A549 (cell line): ENCODE results near the gene KAT6B. TPM values are rescaled to one million over a fixed set of nuclear protein-coding genes. Genes with fewer than 3 reads are reported as not detected.

Source experiments
- ATAC-seq, 2 experiments: fragments of 200-7000 bp in 1 of 2; fragments of >200 bp in 1 of 2; cut with Nextera tagmentation in 1 of 2; cut with Tn5 transposase in 1 of 2; 3 replicates each; pipeline versions ENCODE4 v1.8.0 to v1.9.1; 2018 to 2020; ENCODE audit warnings: mild to moderate bottlenecking in 1 of 2, moderate library complexity in 1 of 2
- CTCF ChIA-PET: fragments of 300-600 bp; sonication (Branson Sonifier 250); formaldehyde crosslinking; extraction: SDS; loops from one replicate; lab custom pipeline; 2021; ENCODE audit warnings: antibody characterized with exemption, inconsistent platforms; lab: Yijun Ruan, JAX
- POLR2A ChIA-PET: fragments of 350-600 bp; formaldehyde crosslinking; extraction: SDS; loops from one replicate; lab custom pipeline; 2021; ENCODE audit warnings: antibody characterized with exemption, inconsistent platforms; lab: Yijun Ruan, JAX
- DNase-seq, 2 experiments: peaks; one replicate each; pipeline versions ENCODE4 v3.0.0 to v3.0.0-alpha.2; 2011 to 2016; ENCODE audit warnings: low read depth in 1 of 2, low spot score in 1 of 2
- FAIRE-seq: peaks from 2 replicates; lab custom pipeline; 2011; peaks lifted over from hg19 to GRCh38; lab: Jason Lieb, UNC
- H3K27ac ChIP-seq, 2 experiments: fragments of >200 bp; sonication (Bioruptor Twin); formaldehyde crosslinking; 3 replicates each; pipeline ENCODE4 v1.5.1; 2016 to 2017
- H3K4me1 ChIP-seq: fragments of >200 bp; sonication (Bioruptor Twin); formaldehyde crosslinking; 3 replicates; pipeline ENCODE4 v1.6.1; 2016
- H3K4me2 ChIP-seq: fragments of >200 bp; sonication (Bioruptor Twin); formaldehyde crosslinking; 3 replicates; pipeline ENCODE4 v1.6.1; 2016
- H3K4me3 ChIP-seq: fragments of >200 bp; sonication (Bioruptor Twin); formaldehyde crosslinking; 3 replicates; pipeline ENCODE4 v1.5.1; 2016
- H3K9me3 ChIP-seq: fragments of >200 bp; sonication (Bioruptor Twin); formaldehyde crosslinking; 3 replicates; pipeline ENCODE4 v1.6.1; 2016
- CBX8 ChIP-seq: fragments of 200-600 bp; sonication (generic); IDR thresholded peaks from 2 replicates; pipeline ENCODE4 v1.6.1; 2016
- CTCF ChIP-seq: fragments of >200 bp; sonication (Bioruptor Twin); formaldehyde crosslinking; IDR thresholded peaks from 3 replicates; pipeline ENCODE4 v1.5.1; 2016
- FOSL2 ChIP-seq, 2 experiments: fragments of 450-650 bp in 1 of 2; fragments of >200 bp in 1 of 2; sonication (Bioruptor Twin) in 1 of 2; formaldehyde crosslinking; IDR thresholded peaks; 2 replicates each; pipeline versions ENCODE4 v1.5.0 to v1.6.1; 2016 to 2020; ENCODE audit warnings: mild to moderate bottlenecking in 1 of 2, moderate library complexity in 1 of 2
- HES2 ChIP-seq: fragments of >200 bp; sonication (Bioruptor Twin); formaldehyde crosslinking; IDR thresholded peaks from 2 replicates; pipeline ENCODE4 v1.6.1; 2016
- HMGXB4 ChIP-seq: fragments of 250-450 bp; sonication (Bioruptor Pico); IDR thresholded peaks from 2 replicates; pipeline ENCODE4 v1.5.0; 2021; ENCODE audit warnings: mild to moderate bottlenecking, moderate library complexity, borderline replicate concordance
- JUNB ChIP-seq: fragments of >200 bp; sonication (Bioruptor Twin); formaldehyde crosslinking; IDR thresholded peaks from 2 replicates; pipeline ENCODE4 v1.6.1; 2016
- MAZ ChIP-seq: fragments of 150-350 bp; IDR thresholded peaks from 2 replicates; pipeline ENCODE4 v1.6.1; 2014; ENCODE audit warnings: antibody characterized with exemption, low read depth, low read length, borderline replicate concordance
- MYC ChIP-seq: IDR thresholded peaks from 2 replicates; pipeline ENCODE4 v1.6.1; 2012; ENCODE audit warnings: mild to moderate bottlenecking, inconsistent platforms, low read length, improper control_type of control experiment, borderline replicate concordance
- POLR2A ChIP-seq: IDR thresholded peaks from 2 replicates; pipeline ENCODE4 v1.6.1; 2012; ENCODE audit warnings: mild to moderate bottlenecking, low read length
- POLR2AphosphoS2 ChIP-seq: conservative IDR thresholded peaks from 2 replicates; pipeline ENCODE4 v1.6.1; 2012; ENCODE audit warnings: low read length, improper control_type of control experiment, inconsistent platforms
- RNF2 ChIP-seq: fragments of 200-600 bp; sonication (generic); IDR thresholded peaks from 2 replicates; pipeline ENCODE4 v1.6.1; 2016; ENCODE audit warnings: low read depth, mild to moderate bottlenecking, antibody characterized with exemption, moderate library complexity, borderline replicate concordance
- SREBF2 ChIP-seq: fragments of 450-650 bp; IDR thresholded peaks from 2 replicates; pipeline ENCODE4 v1.6.1; 2014; ENCODE audit warnings: mild to moderate bottlenecking, moderate library complexity
- TFCP2L1 ChIP-seq: fragments of 250-450 bp; sonication (Bioruptor Pico); IDR thresholded peaks from 2 replicates; pipeline ENCODE4 v1.5.0; 2021; ENCODE audit warnings: mild to moderate bottlenecking
- USF2 ChIP-seq: fragments of 450-650 bp; IDR thresholded peaks from 2 replicates; pipeline ENCODE4 v1.6.1; 2014; ENCODE audit warnings: antibody characterized with exemption
- WGBS: methylation state at CpG from one replicate; pipeline ENCODE4 v1.1.6; 2017; ENCODE audit errors: missing lambda C conversion rate; 5-methylcytosine and 5-hydroxymethylcytosine counted together
- polyA plus RNA-seq, 4 experiments: library from polyadenylated mRNA; depleted of rRNA in 3 of 4; stranded (reverse); fragments of >200 nt; fragmentation: RNase III in 1 of 4; extraction: RNeasy Plus Mini Kit Qiagen cat#74134 plus additional on column Dnase treatment in 1 of 4; gene quantifications; 2 replicates in 3 of 4; 3 replicates in 1 of 4; pipeline ENCODE4 v1.2.3, GENCODE V29; 2011 to 2017

The KAT6B gene
- polyA plus RNA-seq, 2 of the 4 experiments (the other 2 are of a cell fraction): 5.6 to 5.7 TPM

- Histone ChIP-seq H3K4me3 (no peak overlapping the region), H3K4me1 (0 out of 3 replicates have a peak, but pooled peaks cover 3% of the 10 kb centered on the region), H3K9me3 (no peaks in the 10 kb centered on the region), H3K4me2 (no peak overlapping the region), H3K27ac (no peak overlapping the region)
- ATAC-seq: no peak
- ChIA-PET CTCF (no interaction called here), POLR2A (no interaction called here)
- DNase-seq: no peak
- no peak for TF ChIP-seq MYC
- no peak for TF ChIP-seq POLR2A
- TF ChIP-seq CTCF: no peak
- TF ChIP-seq CBX8: no peak
- TF ChIP-seq MAZ: no peak
- no peak for TF ChIP-seq FOSL2 (IDR thresholded peaks at IDR 0.05)
- TF ChIP-seq FOSL2 (CRISPR knock-in tag; IDR thresholded peaks at IDR 0.05): no peak
- 6% methylated on average over 1 of the region's 1 CpG for WGBS
- no peak for FAIRE-seq
Measured at GRCh38 chr10:74882427-74882826, 56.0 kb downstream of the KAT6B start.

GRCh38 chr10:74882831-74883230 is 56.4 kb downstream of the KAT6B start:
- CTCF ChIA-PET: no interaction called here
- H3K4me2 ChIP-seq: no peak overlapping the region
- no peak overlapping the region for H3K27ac ChIP-seq
- no peak for DNase-seq
- H3K4me3 ChIP-seq: no peak overlapping the region
- POLR2A ChIA-PET: no interaction called here
- no peak for ATAC-seq
- FAIRE-seq: no peak
- 0 out of 3 replicates have a peak, but pooled peaks cover 3% of the 10 kb centered on the region for H3K4me1 ChIP-seq
- no peaks in the 10 kb centered on the region for H3K9me3 ChIP-seq
- WGBS: 58% methylated on average over 3 of the region's 3 CpGs
- TF ChIP-seq FOSL2 (IDR thresholded peaks at IDR 0.05) (no peak), FOSL2 (CRISPR knock-in tag; IDR thresholded peaks at IDR 0.05) (0 out of 2 replicates have a peak, but pooled peaks have one; percentile 22), RNF2 (no peak)

GRCh38 chr10:74883428-74883827 is 57.0 kb downstream of the KAT6B start:
- POLR2A ChIA-PET: no interaction called here
- no peak for FAIRE-seq
- H3K27ac ChIP-seq: no peak overlapping the region

More at GRCh38 chr10:74883428-74883827, 57.0 kb downstream of the KAT6B start:
- CTCF ChIA-PET: no interaction called here
- no peak overlapping the region for H3K4me3 ChIP-seq
- no peak overlapping the region for H3K4me2 ChIP-seq
- no peak for TF ChIP-seq SREBF2
- no peak for TF ChIP-seq JUNB
- no peak for TF ChIP-seq HES2
- no peak for TF ChIP-seq CTCF
- TF ChIP-seq MAZ: no peak
- no peak for TF ChIP-seq HMGXB4 (CRISPR knock-in tag)
- TF ChIP-seq POLR2AphosphoS2: no peak
- TF ChIP-seq USF2: no peak
- no peak for TF ChIP-seq TFCP2L1 (CRISPR knock-in tag)
- TF ChIP-seq, all 56 proteins: peak for 0
- DNase-seq (no peak), ATAC-seq (no peak)
- Histone ChIP-seq H3K4me1 (0 out of 3 replicates have a peak, but pooled peaks cover 3% of the 10 kb centered on the region), H3K9me3 (no peaks in the 10 kb centered on the region)
- 80% methylated on average over 1 of the region's 1 CpG for WGBS
